ENCODE results near the gene IL37. TPM values are rescaled to one million over a fixed set of nuclear protein-coding genes. Genes with fewer than 3 reads are reported as not detected.
A peak's percentile ranks its signal among the peaks of the same experiment; 100 is the strongest.

IL37 gene
- total RNA-seq, 3 donors from 2014 or later = 0.67 to 0.82 TPM; not detected in 1

- no peaks in the 10 kb centered on the region for H3K36me3 ChIP-seq (ENCODE audit: low read depth)
- peaks cover 15% of the 10 kb centered on the region for H3K4me1 ChIP-seq (ENCODE audit: low read depth)
- no peak for DNase-seq
- TF ChIP-seq CTCF (IDR thresholded peaks at IDR 0.05) = no peak
- intact Hi-C loops (cut with DNase I, micrococcal nuclease) = no loop called here
- H3K4me3 ChIP-seq = no peak overlapping the region
- H3K9me3 ChIP-seq = no peaks in the 10 kb centered on the region
- no peak for ATAC-seq
Measured at GRCh38 chr2:112920923-112921532, 10.1 kb downstream of the IL37 start.

- H3K9me3 ChIP-seq = no peaks in the 10 kb centered on the region
- H3K4me1 ChIP-seq (ENCODE audit: low read depth) = peaks cover 15% of the 10 kb centered on the region
- no peak overlapping the region for H3K4me3 ChIP-seq
- ATAC-seq (peak; percentile 64), DNase-seq (peak in 1 of 3 donors; percentile 46)
- no peaks in the 10 kb centered on the region for H3K36me3 ChIP-seq (ENCODE audit: low read depth)
- intact Hi-C loops (cut with DNase I, micrococcal nuclease) = no loop called here
- no peak for TF ChIP-seq CTCF (IDR thresholded peaks at IDR 0.05)
Measured at GRCh38 chr2:112921982-112922381, 11.0 kb downstream of the IL37 start.

GRCh38 chr2:112923237-112923966, 12.4 kb downstream of the IL37 start:
- TF ChIP-seq CTCF (IDR thresholded peaks at IDR 0.05) = no peak

GRCh38 chr2:112923967-112924338, 13.0 kb downstream of the IL37 start:
- no peak for TF ChIP-seq CTCF (IDR thresholded peaks at IDR 0.05)
- Histone ChIP-seq H3K9me3 (no peaks in the 10 kb centered on the region), H3K4me3 (no peak overlapping the region), H3K36me3 (ENCODE audit: low read depth) (no peaks in the 10 kb centered on the region), H3K4me1 (ENCODE audit: low read depth) (peaks cover 15% of the 10 kb centered on the region)
- no peak for ATAC-seq
- intact Hi-C loops (cut with DNase I, micrococcal nuclease) = no loop called here
- DNase-seq = no peak

More at GRCh38 chr2:112923237-112923966, 12.4 kb downstream of the IL37 start:
- ATAC-seq = no peak
- DNase-seq = no peak
- no peak overlapping the region for H3K4me3 ChIP-seq
- intact Hi-C loops (cut with DNase I, micrococcal nuclease) = no loop called here
- H3K4me1 ChIP-seq (ENCODE audit: low read depth) = peaks cover 15% of the 10 kb centered on the region
- H3K9me3 ChIP-seq = no peaks in the 10 kb centered on the region
- H3K36me3 ChIP-seq (ENCODE audit: low read depth) = no peaks in the 10 kb centered on the region

- no peaks in the 10 kb centered on the region for H3K36me3 ChIP-seq (ENCODE audit: low read depth)
- ATAC-seq (peak; percentile 48), DNase-seq (peak in 2 of 3 donors; percentile 24 to 38)
- intact Hi-C loops (cut with DNase I, micrococcal nuclease) = no loop called here
- H3K4me3 ChIP-seq = no peak overlapping the region
- no peak for TF ChIP-seq CTCF (IDR thresholded peaks at IDR 0.05)
- H3K9me3 ChIP-seq = no peaks in the 10 kb centered on the region
- H3K4me1 ChIP-seq (ENCODE audit: low read depth) = peaks cover 15% of the 10 kb centered on the region
Measured at GRCh38 chr2:112924360-112924759, 13.4 kb downstream of the IL37 start.
